HL-60/S4 treated with phorbol 12-myristate 13-acetate at 8.2 ng/mL for 4 days and 3 days (cell line): ENCODE results near the gene SYT11.
"Not testable (repeated sequence)": the region's sequence is repeated elsewhere in the genome, so short reads cannot be mapped to it uniquely, and the experiment has no call there.

ENCODE experiments used
- in situ Hi-C: fragments of 300-500 bp; cut with MboI; formaldehyde crosslinking; loops from 2 replicates; pipeline ENCODE4 v1.15.0; 2022; ENCODE audit warnings: low sequenced_read_pairs

Gene SYT11

DNA sequence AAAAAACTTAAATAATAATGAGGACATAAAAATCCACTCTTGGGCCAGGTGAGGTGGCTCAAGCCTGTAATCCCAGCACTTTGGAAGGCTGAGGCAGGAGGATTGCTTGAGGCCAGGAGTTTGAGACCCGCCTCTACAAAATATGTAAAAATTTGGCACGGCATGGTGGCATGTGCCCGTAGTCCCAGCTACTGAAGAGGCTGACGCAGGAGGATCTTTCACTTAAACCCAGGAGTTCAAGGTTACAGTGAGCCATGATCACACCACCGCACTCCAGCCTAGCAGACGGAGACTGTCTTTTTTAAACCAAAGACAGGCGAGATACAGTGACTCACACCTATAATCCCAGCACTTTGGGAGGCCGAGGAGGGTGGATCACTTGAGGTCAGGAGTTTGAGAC, 37.1 kb downstream of the SYT11 start:
- in situ Hi-C loops = not testable (repeated sequence)

DNA sequence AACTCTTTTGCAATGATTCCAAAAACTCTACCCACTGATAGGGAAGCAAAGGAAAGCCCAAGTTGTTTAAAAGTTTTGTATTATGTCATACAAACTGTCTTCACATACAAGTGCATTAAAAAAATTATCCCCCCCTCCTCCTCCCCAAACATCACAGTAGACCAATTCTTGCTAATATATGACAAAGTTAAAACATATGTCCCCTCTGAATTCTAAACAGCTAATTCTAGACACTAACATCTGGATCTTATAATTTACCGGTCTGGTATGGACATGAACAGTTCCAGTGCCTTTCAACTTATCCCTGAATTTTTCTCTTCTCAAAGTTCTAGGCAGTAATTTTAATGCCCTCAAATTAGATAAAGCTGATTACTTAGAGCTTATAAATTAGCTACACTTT, 38.4 kb downstream of the SYT11 start:
- in situ Hi-C loops = no loop called here

DNA sequence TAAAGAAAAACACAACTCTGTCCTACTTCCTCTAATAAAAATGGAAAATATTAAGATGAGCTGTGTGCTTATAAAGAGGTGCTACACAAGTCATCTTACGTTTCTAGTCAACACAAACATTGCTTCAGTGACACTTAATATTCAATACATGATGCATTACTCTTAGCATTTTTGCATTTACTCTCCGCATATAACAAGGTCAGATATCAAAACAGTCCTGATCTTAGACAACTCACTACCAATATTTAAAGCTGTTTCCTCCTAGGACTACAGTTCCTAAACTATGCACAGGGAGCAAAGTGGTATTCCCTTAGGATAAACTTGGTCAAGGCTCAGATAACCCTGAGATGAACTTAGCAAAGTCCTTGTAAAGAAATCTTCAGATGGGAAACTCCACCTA, 39.5 kb downstream of the SYT11 start:
- in situ Hi-C loops = no loop called here

DNA sequence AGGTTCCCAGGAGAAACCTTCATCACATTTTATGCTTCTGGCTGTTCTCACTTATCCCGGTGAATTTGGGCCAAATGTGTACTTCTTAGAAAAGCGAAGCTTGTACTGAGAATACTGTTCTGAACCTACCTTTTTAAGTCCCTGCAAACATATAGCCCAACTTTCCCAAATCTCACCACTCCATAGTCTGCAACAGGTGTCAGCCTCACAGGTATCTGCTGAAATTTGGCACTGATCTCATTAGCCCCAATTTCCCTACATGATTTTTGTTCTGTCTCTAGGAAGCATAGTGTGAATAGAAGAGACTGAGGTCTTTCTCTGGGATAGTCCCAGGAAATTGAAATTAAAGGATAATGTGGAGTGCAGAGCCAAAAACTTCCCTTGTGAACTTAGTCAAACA, 40.3 kb downstream of the SYT11 start:
- in situ Hi-C loops = loop anchor here (25.0 kb wide), 1 partner anchor 413 kb away; no protein-coding TSS in a partner anchor

DNA sequence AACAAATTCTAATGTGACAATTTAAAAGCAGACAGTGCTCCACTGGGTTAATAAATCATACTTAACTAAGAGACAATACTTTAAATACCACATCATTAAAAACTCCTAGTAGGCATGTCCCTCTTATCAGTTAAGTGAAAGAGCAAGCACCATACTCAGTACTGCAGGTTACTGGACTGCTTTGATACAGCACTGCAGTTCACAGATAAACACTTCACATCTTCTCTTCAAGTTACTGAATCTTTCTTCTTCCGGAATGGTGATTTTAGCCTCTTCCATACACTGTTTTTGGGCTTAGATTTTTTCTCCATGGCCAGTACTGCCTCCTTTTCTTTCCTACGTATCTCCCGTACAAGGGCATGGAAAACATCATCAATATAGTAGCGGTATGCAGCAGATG, 40.8 kb downstream of the SYT11 start:
- in situ Hi-C loops = loop anchor here (25.0 kb wide), 1 partner anchor 412 kb away; no protein-coding TSS in a partner anchor

DNA sequence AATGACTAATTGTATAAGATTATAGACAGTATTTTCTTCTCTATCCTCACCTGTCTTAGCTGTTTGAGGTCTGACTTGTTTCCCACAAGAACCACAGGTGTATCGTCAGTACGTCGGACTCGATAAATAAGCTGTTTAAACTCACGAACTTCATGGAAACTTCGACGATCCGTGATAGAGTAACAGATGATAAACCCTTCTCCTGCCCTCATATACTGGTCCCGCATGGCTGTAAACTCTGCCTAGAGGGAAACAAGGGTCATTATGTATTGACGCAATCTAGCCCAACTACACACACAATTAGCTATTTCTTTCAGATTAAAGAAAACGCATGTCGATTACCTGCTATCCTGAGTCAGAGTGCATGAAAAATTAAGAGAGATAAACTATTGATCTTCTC, 44.9 kb downstream of the SYT11 start:
- in situ Hi-C loops = loop anchor here (25.0 kb wide), 1 partner anchor 408 kb away; no protein-coding TSS in a partner anchor

DNA sequence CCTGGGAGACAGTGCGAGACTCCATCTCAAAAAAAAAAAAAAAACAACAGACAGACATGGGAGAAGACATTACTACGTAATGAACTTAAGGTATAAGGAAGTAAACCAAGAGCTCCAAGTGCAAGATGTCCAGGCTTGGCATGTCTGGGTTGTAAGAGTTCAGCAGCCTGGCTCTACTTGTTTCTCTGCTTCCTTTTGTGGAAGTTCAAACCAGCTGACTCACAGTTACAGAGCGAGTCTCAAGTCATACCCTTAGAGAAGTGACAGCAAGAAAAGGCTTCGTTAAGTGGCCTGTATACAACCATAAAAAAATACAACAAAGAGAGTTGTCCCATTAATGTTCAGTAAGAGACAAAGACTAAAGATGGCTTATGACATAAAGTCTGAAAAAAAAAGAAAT, 50.5 kb downstream of the SYT11 start:
- in situ Hi-C loops = loop anchor here (25.0 kb wide), 1 partner anchor 402 kb away; no protein-coding TSS in a partner anchor

DNA sequence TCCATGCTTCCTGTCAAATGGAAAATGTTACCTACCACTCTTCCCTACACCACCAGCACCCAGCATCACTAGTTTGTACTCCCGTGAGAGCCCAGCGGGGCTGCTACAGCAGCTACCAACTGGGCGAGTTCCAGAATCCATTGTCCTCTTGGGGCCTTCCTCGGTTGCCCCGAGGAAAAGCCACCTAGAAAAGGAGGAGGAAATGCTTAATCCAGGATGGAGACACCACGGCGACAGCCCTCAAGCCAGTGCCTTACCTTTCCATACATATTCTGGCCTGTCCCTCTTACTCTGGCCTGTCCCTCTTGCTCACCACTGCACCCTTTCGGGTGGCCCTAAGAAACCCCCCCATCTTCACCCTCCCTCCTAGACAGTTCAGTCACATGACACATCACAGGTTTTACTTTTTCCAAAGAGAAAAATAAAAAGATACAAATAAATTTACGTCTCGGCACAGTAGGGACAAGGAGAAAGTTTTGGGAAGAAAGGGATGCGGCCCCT, 51.3 kb downstream of the SYT11 start:
- in situ Hi-C loops = loop anchor here (25.0 kb wide), 1 partner anchor 402 kb away; no protein-coding TSS in a partner anchor

DNA sequence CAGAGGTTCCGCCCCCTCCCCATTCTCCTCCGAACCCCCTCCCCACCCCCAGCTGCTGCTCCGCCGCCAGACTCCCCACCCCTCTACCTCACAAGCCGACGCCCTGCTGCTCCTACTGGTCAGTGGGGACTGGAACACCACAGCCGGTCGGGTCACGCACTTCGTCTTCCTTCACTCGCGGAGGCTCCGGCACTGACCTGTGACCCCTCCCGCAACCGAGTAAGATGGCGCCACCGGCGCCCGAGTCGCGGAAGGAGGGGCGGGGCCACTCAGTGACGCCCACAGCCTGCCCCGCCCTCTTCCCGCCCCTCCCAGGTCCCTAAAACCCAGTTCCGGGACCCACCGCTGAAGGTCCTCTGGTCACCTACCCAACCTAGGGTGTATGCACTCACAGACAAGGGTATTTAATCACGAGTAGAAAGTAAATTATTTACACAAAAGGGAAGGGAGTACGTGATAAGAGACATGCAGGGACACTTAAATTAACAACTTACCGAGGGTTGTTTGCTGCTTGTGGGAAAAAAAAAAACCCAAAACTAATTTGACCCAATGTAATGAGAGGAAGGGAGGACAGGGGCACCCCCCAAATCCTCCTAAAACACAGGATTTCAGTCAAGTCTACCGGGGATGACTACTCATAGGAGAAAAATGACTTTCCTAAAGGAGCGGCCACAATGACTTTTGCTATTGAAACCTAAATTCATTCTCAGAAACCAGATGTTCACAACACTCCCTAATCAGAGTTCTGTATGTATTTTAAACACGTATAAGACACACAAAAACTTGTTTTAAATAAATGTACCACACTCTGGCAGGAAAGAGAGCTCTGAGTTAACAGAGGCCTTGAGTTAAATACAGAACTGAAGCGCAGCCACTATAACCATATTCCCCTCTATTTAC, 52.0 kb downstream of the SYT11 start, which contains the start of gene RIT1:
Gene RIT1 (minus strand): TSS at position 194 of the 900 bp plus-strand sequence. CDS start 588 bp downstream, outside the sequence.
- in situ Hi-C loops = loop anchor here (25.0 kb wide), 1 partner anchor 401 kb away; no protein-coding TSS in a partner anchor

DNA sequence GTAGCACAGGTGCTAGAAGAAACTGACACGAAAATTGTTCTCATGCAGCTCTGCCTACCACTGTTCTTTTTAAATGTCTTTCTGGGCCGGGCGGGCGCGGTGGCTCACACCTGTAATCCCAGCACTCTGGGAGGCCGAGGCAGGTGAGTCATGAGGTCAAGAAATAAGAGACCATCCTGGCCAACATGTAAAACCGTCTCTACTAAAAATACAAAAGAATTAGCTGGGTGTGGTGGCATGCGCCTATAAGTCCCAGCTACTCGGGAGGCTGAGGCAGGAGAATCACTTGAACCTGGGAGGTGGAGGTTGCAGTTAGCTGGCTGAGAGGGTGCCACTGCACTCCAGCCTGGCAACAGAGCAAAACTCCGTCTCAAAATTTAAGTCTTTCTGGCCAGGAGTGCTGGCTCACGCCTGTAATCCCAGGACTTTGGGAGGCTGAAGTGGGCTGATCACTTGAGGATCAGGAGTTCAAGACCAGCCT, 52.7 kb downstream of the SYT11 start:
- in situ Hi-C loops = loop anchor here (25.0 kb wide), 1 partner anchor 400 kb away; no protein-coding TSS in a partner anchor

DNA sequence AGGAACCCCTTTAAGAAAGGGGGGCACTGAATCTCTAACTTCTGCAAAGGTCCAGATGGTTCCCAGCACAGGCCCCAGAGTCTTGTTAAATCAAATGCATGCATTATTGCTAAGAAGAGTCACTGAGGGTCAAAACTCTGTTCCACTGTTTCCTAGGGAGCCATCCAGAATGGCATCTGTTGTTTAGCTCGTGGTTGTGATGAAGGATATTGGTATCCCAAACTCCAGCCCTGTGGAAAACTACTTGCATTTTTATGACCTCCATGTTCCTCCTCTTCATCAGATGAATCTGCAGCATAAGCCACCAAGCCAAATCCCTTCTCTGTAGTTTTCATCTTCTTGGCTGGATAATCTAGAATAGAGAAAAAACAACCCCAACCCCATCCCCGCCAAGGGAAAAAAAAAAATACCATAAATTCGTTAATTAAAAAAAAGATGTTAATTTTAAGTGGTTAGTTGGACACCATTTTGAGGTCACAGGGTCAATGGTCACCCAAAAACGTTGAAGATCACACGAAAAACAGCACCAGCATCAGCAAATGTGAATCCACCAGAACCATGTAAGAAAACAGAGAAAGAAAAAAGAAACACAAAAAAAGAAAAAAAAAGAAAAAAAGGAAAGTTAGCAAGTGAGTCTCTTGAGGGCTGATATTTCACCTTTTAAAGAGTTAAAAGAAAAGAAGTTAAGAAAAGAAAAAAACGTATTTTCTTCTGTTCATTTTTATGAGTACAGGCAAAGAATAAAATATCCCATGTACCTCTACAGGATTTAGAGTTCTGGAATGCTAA, 54.8 kb downstream of the SYT11 start:
- in situ Hi-C loops = loop anchor here (25.0 kb wide), 1 partner anchor 398 kb away; no protein-coding TSS in a partner anchor

DNA sequence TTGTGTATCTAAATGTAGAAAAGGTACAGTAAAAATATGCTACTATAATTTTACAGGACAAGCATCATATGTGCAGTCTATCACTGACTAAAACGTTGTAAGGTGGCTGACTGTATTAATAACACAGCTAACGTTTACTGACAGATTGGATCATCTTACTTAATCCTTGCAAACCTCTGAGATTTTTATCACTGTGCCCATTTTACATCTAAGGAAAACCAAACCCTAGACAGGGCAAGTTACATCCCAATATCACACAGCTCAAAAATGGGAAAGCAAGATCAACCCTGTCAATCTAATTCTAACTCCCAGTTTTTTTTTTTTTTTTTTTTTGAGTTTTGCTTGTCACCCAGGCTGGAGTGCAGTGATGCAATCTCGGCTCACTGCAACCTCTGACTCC, 59.3 kb downstream of the SYT11 start:
- in situ Hi-C loops = loop anchor here (25.0 kb wide), 1 partner anchor 394 kb away; no protein-coding TSS in a partner anchor

DNA sequence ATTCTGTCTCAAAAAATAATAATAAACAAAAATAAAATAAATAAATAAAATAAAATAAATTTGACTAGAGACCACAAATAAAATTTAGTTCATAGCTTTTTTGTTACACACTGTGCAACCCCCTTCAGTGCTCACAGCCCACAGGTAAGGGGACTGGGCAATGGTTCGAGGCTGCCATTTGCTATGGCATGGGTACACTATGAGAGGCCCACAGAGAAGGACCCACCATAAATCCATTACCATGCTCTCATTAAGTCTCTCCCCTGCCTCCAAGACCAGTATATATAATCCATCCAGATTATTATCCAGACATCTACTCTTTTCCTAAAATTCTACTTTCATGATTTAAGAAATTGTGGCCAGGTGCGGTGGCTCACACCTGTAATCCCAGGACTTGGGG, 60.4 kb downstream of the SYT11 start:
- in situ Hi-C loops = loop anchor here (25.0 kb wide), 1 partner anchor 392 kb away; no protein-coding TSS in a partner anchor

DNA sequence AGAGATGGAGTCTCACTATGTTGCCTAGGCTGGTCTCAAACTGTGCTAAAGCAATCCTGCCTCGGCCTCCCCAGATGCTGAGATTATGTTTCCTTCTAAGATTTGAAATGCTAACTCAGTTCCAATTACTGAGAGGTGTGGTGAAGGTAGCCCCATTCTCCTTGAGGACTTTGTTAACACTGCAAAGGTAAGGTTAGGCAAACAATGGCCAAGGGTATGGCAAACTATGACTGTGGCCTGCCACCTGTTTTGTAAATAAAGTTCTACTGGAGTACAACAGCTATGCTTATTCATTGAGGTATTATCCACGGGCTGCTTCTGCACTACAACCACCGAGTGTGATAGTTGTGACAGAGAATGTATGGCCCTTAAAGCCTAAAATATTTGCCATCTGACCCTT, 61.4 kb downstream of the SYT11 start:
- in situ Hi-C loops = loop anchor here (25.0 kb wide), 1 partner anchor 392 kb away; no protein-coding TSS in a partner anchor

DNA sequence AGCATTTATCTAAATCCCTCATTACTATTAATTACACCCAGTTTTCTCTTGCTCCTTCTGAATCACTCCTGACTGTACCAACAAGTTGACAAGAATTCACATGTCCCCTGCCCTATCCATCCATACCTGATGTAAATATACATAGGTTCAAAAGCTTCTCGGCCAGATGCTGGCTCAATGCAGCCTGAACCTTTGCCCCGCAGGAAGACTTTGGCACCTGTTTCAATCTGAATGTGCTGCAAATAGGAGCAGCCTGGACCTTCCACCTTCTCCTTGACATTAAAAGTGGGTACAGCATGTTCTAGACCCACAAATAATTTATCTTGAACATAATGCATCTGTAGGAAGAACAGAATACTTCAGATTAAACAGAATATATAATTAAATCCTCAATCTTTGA, 66.1 kb downstream of the SYT11 start:
- in situ Hi-C loops = no loop called here

DNA sequence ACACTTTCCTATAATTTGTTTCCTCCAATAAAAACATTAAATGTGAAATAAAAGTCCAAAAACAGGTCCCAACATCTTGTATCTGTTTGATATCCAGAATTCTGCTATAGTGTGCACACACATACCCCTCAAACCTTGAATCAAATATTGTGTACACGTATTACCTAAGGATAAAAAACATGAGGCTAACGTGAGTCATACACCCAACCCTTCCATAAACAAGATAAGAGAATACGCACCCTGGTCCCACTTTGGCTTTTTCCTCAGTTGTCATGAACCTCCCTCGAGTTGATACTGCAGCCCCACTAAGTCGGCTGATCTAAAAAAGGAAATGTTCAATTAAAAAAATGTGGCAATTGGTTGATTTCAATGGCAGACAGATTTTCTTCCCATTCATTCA, 69.7 kb downstream of the SYT11 start:
- in situ Hi-C loops = no loop called here

DNA sequence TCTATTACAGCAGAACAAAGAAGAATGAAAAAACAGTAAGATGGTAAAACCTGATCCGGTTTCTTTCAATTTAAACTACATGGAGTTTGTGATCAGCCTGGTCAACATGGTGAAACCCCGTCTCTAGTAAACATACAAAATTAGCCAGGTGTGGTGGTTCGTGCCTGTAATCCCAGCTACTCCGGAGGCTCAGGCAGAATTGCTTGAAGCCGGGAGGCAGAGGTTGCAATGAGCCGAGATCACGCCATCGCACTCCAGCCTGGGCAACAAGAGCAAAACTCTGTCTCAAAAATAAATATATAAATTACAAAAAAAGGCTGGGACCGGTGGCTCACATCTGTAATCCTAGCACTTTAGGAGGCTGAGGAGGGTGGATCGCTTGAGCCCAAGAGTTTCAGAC, 71.4 kb downstream of the SYT11 start:
- in situ Hi-C loops = loop anchor here (10.0 kb wide), 1 partner anchor 124 kb away; the partner anchor contains the start of genes LAMTOR2 and UBQLN4

DNA sequence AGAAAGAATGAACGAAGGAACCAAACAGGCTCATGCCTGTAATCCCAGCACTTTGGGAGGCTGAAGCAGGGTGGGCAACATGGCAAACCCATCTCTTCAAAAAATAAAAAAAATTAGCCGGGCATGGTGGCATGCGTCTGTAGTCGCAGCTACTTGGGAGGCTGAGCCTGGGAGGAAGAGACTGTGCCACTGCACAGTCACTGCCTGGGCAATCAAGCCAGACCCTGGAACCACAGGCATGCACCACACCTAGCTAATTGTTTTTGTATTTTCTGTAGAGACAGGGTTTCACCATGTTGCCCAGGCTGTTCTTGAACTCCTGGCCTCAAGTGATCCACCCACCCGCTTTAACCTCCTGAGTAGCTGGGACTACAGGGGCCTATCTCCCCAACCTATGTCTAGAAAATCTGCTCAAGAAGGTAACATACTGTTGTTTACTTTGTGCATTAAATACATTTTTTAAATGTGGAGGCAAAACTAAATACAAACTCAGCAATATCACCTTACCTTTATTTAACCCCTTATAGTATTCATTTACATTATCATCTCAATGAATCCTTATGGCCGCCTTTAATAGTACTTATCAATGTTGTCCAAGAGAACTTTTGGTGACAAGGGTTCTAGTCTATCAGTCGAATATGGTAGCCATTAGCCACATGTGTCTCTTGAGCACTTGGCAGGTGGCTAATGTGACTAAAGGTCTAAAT, 72.1 kb downstream of the SYT11 start:
- in situ Hi-C loops = loop anchor here (10.0 kb wide), 1 partner anchor 123 kb away; the partner anchor contains the start of genes LAMTOR2 and UBQLN4

DNA sequence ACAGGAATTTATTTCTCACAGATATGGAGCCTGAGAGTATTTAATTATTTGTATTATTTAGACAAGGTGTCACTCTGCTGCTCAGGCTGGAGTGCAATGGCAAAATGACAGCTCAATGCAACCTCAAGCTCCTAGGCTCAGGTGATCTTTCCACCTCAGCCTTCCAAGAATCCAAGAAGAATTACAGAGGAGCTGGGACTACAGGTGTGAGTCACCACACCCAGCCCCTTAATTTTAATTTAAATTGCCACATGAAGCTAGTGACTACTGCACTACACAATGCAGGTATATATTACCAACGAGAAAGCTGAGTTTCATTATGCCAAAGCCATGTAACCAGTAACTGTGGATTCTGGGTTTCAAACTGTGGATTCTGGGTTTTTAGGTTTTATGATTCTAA, 72.7 kb downstream of the SYT11 start:
- in situ Hi-C loops = loop anchor here (10.0 kb wide), 1 partner anchor 123 kb away; the partner anchor contains the start of genes LAMTOR2 and UBQLN4

DNA sequence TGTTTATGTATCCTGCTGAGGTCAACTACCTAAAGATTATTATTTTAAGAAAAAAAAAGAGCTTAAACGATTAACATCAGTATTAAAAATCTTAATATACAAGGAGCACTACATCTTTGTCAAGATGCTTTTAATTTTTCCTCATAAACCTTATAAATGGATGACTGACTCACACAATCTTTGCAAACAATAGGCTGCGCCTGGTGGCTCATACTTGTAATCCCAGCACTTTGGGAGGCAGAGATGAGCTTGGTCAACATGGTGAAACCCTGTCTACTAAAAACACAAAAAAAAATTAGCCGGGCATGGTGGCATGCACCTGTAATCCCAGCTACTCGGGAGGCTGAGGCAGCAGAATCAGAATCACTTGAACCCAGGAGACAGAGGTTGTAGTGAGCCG, 73.1 kb downstream of the SYT11 start:
- in situ Hi-C loops = loop anchor here (10.0 kb wide), 1 partner anchor 122 kb away; the partner anchor contains the start of genes LAMTOR2 and UBQLN4
